ENCODE data around the gene CCL1.

Gene CCL1

DNA sequence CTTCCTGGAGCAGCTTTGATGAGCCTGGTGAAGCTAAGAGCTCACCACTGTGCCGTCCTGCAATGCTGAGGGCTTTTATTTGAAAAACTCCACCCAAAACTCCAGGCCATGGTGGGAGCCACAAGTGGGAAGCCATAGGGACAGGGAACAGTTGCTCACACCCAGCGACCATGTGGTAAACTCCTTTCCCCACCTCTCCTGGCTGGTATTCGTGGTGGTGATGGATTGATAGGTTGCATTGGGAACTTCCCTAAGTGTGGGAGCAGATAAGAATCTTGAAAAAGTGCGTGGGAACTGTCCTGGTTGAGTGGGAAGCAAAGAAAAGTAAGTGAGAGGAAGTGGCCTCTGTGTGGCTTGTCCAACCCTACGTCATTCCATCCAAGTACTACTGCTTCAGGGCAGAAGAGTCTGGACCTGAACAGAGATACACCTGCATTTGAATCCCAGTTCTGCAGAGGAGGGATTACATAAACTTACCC, at the start of gene CCL1:
TSS of gene CCL1 (minus strand) at position 51 of the 479 bp plus-strand sequence. CDS start 72 bp downstream, outside the sequence.
- no peak for DNase-seq

DNA sequence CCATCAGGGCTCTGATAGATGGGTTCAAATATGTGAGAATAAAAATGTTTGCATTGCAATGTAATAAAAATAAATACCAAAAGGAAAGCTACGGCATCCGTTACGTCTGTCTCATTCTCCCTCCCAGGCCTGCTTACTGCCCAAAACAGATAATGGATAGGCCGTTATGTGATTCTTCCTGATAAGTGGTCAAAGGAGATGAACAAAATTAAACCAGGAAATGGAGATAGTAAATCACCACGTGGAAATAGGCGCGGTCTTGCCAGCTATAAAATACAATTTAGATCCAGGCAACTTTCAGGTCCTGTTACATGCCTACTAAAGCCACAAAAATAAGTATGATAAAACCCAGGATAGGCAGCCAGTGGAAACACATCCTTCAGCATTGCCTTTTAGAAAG, 49.5 kb upstream of the CCL1 start:
- DNase-seq = no peak

GRCh38 chr17:34411646-34412421, 48.8 kb upstream of the CCL1 start:
- DNase-seq = no peak

- DNase-seq = no peak
Observed at GRCh38 chr17:34409352-34409751, 46.3 kb upstream of the CCL1 start.

DNA sequence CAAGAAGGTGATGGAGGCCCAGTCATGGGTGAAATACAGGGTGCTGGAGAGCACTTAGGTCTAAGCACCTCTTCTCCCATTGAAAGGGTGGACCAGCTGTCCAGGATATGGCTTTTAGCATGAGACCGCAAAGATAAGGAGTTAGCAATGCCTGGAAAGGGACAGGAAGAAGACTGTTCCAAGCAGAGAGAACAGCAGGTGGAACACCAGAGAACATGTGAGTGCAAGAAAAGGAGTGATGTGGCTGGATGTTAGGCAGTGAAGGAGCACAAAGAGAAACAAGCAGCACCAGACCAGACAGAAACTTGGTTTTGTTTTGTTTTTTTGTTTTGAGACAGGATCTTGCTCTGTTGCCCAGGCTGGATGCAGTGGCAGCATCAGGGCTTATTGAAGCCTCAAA, 45.4 kb upstream of the CCL1 start:
- DNase-seq = no peak

- DNase-seq = no peak
Observed at GRCh38 chr17:34406226-34406625, 43.2 kb upstream of the CCL1 start.

- no peak for DNase-seq
Observed at GRCh38 chr17:34403006-34403405, 40.0 kb upstream of the CCL1 start.

GRCh38 chr17:34401165-34401564, 38.1 kb upstream of the CCL1 start:
- DNase-seq = no peak

DNA sequence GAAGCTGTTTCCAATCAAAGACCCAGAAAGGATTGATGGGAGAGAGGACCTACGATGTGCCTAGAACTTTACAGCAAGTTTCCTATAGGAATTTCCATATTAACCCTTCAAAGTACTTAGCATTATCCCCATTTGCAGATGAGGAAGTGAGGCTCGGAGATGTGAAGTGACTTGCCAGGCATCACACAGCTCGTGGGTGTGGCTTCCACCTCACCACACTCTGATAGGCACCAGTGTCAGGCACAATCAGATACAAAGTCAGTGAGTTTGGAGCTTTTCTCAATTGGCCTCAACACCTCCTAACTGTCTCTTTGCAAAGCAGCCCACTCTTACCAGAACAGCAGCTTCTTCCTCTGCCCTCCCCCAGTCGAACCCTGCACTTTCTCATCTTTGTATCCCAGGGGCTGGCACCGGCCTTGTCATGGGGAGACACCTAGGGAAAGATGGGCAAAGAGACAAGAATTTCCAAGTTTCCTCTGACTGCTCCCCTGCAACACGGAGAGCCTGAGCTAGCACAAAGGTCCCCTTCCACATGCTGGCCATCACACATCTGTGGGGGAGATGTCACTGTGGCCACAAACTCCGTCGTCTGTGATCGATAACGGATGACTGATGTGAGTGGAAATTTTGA, 37.4 kb upstream of the CCL1 start:
- DNase-seq = no peak

- no peak for DNase-seq
Observed at GRCh38 chr17:34399725-34400124, 36.7 kb upstream of the CCL1 start.

GRCh38 chr17:34398990-34399389, 36.0 kb upstream of the CCL1 start:
- DNase-seq = no peak

- DNase-seq = no peak
Observed at GRCh38 chr17:34397265-34397664, 34.2 kb upstream of the CCL1 start.

DNA sequence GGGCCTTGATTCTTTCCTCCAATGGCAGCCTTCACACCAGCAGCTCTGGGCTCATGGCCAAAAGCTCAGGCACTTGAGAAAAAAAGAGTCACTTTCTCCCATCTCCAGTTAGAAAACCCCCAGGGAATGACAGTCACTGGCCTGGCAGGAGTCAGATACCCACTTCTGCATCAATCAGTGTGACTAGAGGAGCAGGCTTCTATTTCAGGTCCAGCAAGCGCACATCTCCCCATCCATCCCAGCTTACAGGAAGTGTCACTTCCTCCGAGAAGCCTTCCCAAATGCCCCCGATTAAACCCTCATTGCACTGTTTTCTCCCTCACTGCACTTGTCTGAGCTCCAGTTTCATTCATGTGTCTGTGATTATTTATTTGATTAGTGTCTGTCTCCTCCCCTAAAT, 30.4 kb upstream of the CCL1 start:
- DNase-seq = peak; percentile 4

GRCh38 chr17:34391241-34391640, 28.2 kb upstream of the CCL1 start:
- no peak for DNase-seq

DNA sequence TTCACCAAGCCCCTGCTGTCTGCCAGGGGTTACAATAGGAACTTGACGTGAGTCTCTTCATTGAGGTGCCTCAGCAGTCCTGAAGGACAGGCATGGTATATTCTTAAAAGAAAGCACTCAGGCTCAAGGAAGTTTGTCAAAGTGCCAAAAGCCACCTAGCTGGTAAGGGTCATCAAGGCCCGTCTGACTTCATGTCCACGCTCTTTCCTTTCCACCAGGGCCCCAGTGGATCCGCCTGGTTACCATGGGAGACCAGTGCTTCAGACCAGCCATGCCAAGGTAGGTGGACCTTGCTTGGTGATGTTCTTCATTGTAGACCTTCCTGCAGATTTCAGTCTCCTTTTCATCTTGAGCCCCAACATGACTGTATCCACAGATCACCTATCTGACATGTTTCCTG, 27.6 kb upstream of the CCL1 start:
- DNase-seq = no peak

- DNase-seq = no peak
Observed at GRCh38 chr17:34389126-34389750, 26.2 kb upstream of the CCL1 start.

- DNase-seq = no peak
Observed at GRCh38 chr17:34387566-34387965, 24.5 kb upstream of the CCL1 start.

DNA sequence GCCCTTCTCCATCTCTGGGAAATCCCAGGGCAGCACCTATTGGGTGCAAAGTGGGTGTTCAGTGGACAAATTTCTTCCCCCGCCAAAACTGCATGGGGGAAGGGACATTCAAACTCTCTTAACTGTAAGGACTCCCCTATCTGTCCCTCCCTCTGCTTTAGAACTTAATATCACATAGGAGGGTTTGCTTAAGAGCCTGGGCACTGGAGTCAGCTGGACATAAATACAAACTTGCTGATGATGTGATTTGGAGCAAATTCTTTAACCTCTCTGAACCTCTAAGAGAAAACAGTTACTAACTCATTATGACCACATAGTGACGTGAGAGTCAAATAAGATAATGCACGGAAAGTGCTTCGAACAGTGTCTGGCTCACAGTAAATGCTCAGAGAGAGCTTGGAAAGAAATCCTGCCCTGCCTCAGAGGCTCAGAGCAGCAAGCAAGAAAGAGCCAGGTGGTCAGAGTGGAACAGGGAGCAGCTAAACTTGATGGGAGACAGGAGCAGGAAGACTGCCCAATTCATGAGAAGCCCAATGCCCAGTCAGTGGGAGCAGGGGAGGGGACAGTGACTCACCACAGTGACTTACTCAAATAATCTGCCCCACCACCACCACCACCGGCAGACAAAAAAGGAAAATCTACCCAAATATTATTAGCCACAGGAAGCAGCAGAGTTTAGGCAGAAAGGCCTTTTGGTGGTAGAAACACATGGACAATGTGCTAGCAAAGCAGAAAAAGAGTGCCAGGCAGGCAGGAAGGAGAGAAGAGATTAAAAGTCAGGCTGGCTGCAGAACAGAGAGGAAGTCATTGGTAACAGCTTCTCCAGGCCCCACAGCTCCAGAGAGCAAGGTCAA, 23.9 kb upstream of the CCL1 start:
- no peak for DNase-seq

GRCh38 chr17:34386343-34386696, 23.3 kb upstream of the CCL1 start:
- DNase-seq = no peak

GRCh38 chr17:34384822-34385605, 22.0 kb upstream of the CCL1 start:
- no peak for DNase-seq

DNA sequence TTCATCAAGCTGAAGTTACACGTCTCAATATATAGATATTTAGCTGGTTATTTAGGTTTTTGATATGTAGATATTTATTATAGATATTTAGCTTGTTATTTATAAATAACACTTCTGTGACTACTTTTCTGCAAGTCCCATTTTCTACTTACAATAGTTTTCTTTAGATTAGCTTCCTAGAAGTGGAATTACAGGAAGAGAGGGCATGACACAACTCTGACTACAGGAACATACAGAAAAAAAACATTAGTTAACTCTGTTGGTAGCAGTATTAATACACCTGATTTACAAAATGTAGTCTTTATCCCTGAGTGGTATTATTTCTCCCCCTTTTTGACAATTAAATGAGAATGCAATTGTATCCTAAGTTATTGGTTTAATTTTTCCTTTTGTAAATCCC, 21.2 kb upstream of the CCL1 start:
- DNase-seq = no peak

- no peak for DNase-seq
Observed at GRCh38 chr17:34383216-34383615, 20.2 kb upstream of the CCL1 start.
